AG09309 (cell line): Measurements from ENCODE around the gene MCC.

Experiments used
- DNase-seq: peaks from one replicate; pipeline ENCODE4 v3.0.0-alpha.2; 2010; ENCODE audit warnings: low read depth
- H3K4me3 ChIP-seq: 2 replicates; pipeline ENCODE4 v1.5.1; 2011; ENCODE audit warnings: mild to moderate bottlenecking, low read depth, low read length, moderate library complexity; ENCODE audit not compliant: control insufficient read depth
- CTCF ChIP-seq: IDR thresholded peaks from 2 replicates; pipeline ENCODE4 v1.5.1; 2011; ENCODE audit warnings: mild to moderate bottlenecking, low read depth, low read length, inconsistent platforms; ENCODE audit not compliant: insufficient read depth, control insufficient read depth; ENCODE audit errors: missing control alignments

Gene MCC

GRCh38 chr5:113234546-113234945 lies 253.7 kb downstream of the MCC start:
- no peak overlapping the region for H3K4me3 ChIP-seq
- TF ChIP-seq CTCF: no peak
- no peak for DNase-seq

- no peak for TF ChIP-seq CTCF
- DNase-seq: no peak
- H3K4me3 ChIP-seq: no peak overlapping the region
Observed at GRCh38 chr5:113233606-113234005, 254.6 kb downstream of the MCC start.

- no peak overlapping the region for H3K4me3 ChIP-seq
- no peak for DNase-seq
Observed at GRCh38 chr5:113232667-113233066, 255.6 kb downstream of the MCC start.

GRCh38 chr5:113232221-113232620 lies 256.0 kb downstream of the MCC start:
- no peak for TF ChIP-seq CTCF
- H3K4me3 ChIP-seq: no peak overlapping the region

More at GRCh38 chr5:113232667-113233066, 255.6 kb downstream of the MCC start:
- TF ChIP-seq CTCF: no peak

GRCh38 chr5:113231653-113232000 lies 256.6 kb downstream of the MCC start:
- no peak for DNase-seq
- H3K4me3 ChIP-seq: no peak overlapping the region
- no peak for TF ChIP-seq CTCF

More at GRCh38 chr5:113232221-113232620, 256.0 kb downstream of the MCC start:
- no peak for DNase-seq

GRCh38 chr5:113230711-113231652 lies 257.3 kb downstream of the MCC start:
- no peak overlapping the region for H3K4me3 ChIP-seq
- TF ChIP-seq CTCF: no peak
- no peak for DNase-seq
